Prostate gland (tissue), 2 donors: ENCODE results near the gene MYEOV. TPM values are rescaled to one million over a fixed set of nuclear protein-coding genes. Genes with fewer than 3 reads are reported as not detected.

Experiments used
- DNase-seq: peaks from one replicate; pipeline ENCODE4 v3.0.0-alpha.2; 2019; ENCODE audit warnings: low spot score
- H3K27ac ChIP-seq, 2 donors: fragments of 200-600 bp; sonication (generic); 2 replicates each; pipeline ENCODE4 v1.5.1; 2017 to 2019
- H3K27me3 ChIP-seq: fragments of 200-600 bp; sonication (generic); replicated peaks from 2 replicates; pipeline ENCODE4 v1.5.1; 2019; ENCODE audit not compliant: insufficient read depth
- H3K36me3 ChIP-seq, 2 donors: fragments of 200-600 bp; sonication (generic); 1 replicate in 1 of 2; 2 replicates in 1 of 2; pipeline versions ENCODE4 v1.5.1 to v1.8.1; 2017 to 2019
- H3K4me1 ChIP-seq: fragments of 200-600 bp; sonication (generic); replicated peaks from 2 replicates; pipeline ENCODE4 v1.5.1; 2019
- H3K4me3 ChIP-seq, 2 donors: fragments of 200-600 bp; sonication (generic); 2 replicates each; pipeline ENCODE4 v1.5.1; 2017 to 2019
- H3K9me3 ChIP-seq: fragments of 200-600 bp; sonication (generic); 2 replicates; pipeline ENCODE4 v1.5.1; 2017
- CTCF ChIP-seq, 4 experiments: fragments of 200-600 bp in 2 of 4; fragments of 450-650 bp in 2 of 4; sonication (generic) in 2 of 4; IDR thresholded peaks; 1 replicate in 3 of 4; 2 replicates in 1 of 4; pipeline ENCODE4 v1.5.1; 2016 to 2019; ENCODE audit warnings: antibody characterized with exemption in 4 of 4, mild to moderate bottlenecking in 2 of 4, moderate library complexity in 2 of 4
- POLR2A ChIP-seq: fragments of 450-650 bp; IDR thresholded peaks from one replicate; pipeline ENCODE4 v1.6.1; 2016; ENCODE audit warnings: antibody characterized with exemption, mild to moderate bottlenecking
- POLR2AphosphoS5 ChIP-seq: sonication (generic); formaldehyde crosslinking; IDR thresholded peaks from one replicate; pipeline ENCODE4 v1.6.1; 2017; ENCODE audit warnings: antibody characterized with exemption
- WGBS: methylation state at CpG from one replicate; pipeline ENCODE4 v1.1.5; 2018; 5-methylcytosine and 5-hydroxymethylcytosine counted together
- intact Hi-C: fragments of 100-400 bp; cut with DNase I; formaldehyde crosslinking; loops from one replicate; pipeline ENCODE4 v1.14.2; 2022
- total RNA-seq, 2 donors: library from RNA; depleted of rRNA; stranded (reverse); fragments of >200 nt; gene quantifications; one replicate each; pipeline ENCODE4 v1.1.0, GENCODE V29; 2016

MYEOV gene
- total RNA-seq, 2 donors from 2014 or later, result 1.1 TPM; not detected in 1

- H3K4me1 ChIP-seq, result no peaks in the 10 kb centered on the region
- intact Hi-C loops, result no loop called here
- DNase-seq, result no peak
- H3K9me3 ChIP-seq, result no peaks in the 10 kb centered on the region
- no peak for TF ChIP-seq POLR2A
- no peak for TF ChIP-seq POLR2AphosphoS5
- TF ChIP-seq CTCF (IDR thresholded peaks at IDR 0.05), result no peak
- no peaks in the 10 kb centered on the region for H3K27me3 ChIP-seq
- 84% methylated on average over 13 of the region's 13 CpGs for WGBS
- H3K36me3 ChIP-seq, result no peaks in the 10 kb centered on the region
- H3K4me3 ChIP-seq, result no peak overlapping the region
- H3K27ac ChIP-seq, result no peak overlapping the region
Measured at GRCh38 chr11:69310351-69310750, 16.4 kb downstream of the MYEOV start.

- intact Hi-C loops, result no loop called here
- no peak overlapping the region for H3K4me3 ChIP-seq
- H3K9me3 ChIP-seq, result no peaks in the 10 kb centered on the region
- no peaks in the 10 kb centered on the region for H3K4me1 ChIP-seq
- 90% methylated on average over 14 of the region's 14 CpGs for whole genome bisulfite sequencing
- no peak overlapping the region for H3K27ac ChIP-seq
- no peaks in the 10 kb centered on the region for H3K27me3 ChIP-seq
- no peaks in the 10 kb centered on the region for H3K36me3 ChIP-seq
- TF ChIP-seq POLR2A (no peak), CTCF (IDR thresholded peaks at IDR 0.05) (no peak), POLR2AphosphoS5 (no peak)
- no peak for DNase-seq
Measured at GRCh38 chr11:69310934-69311766, 17.2 kb downstream of the MYEOV start.

GRCh38 chr11:69311767-69312385, 17.9 kb downstream of the MYEOV start:
- Histone ChIP-seq H3K36me3 (no peaks in the 10 kb centered on the region), H3K4me1 (no peaks in the 10 kb centered on the region), H3K27me3 (no peaks in the 10 kb centered on the region), H3K4me3 (no peak overlapping the region), H3K27ac (no peak overlapping the region), H3K9me3 (no peaks in the 10 kb centered on the region)
- intact Hi-C loops, result no loop called here
- 31% methylated on average over 14 of the region's 14 CpGs for WGBS
- no peak for TF ChIP-seq CTCF (IDR thresholded peaks at IDR 0.05)
- no peak for TF ChIP-seq POLR2A
- no peak for TF ChIP-seq POLR2AphosphoS5
- no peak for DNase-seq

- intact Hi-C loops, result no loop called here
- Histone ChIP-seq H3K4me1 (no peaks in the 10 kb centered on the region), H3K4me3 (no peak overlapping the region), H3K27me3 (no peaks in the 10 kb centered on the region), H3K36me3 (no peaks in the 10 kb centered on the region), H3K27ac (no peak overlapping the region), H3K9me3 (no peaks in the 10 kb centered on the region)
- TF ChIP-seq POLR2A (no peak), CTCF (IDR thresholded peaks at IDR 0.05) (no peak), POLR2AphosphoS5 (no peak)
- DNase-seq, result no peak
- WGBS, result 39% methylated on average over 15 of the region's 15 CpGs
Measured at GRCh38 chr11:69312453-69313404, 18.8 kb downstream of the MYEOV start.
